B cell (primary cell): ENCODE measurements around the gene TFDP1. TPM values are rescaled to one million over a fixed set of nuclear protein-coding genes. Genes with fewer than 3 reads are reported as not detected.

Experiments used
- ATAC-seq: fragments of 200-7000 bp; cut with Tn5 transposase; one replicate; pipeline ENCODE4 v1.10.0; 2021; ENCODE audit warnings: low read depth, mild to moderate bottlenecking, moderate number of reproducible peaks, moderate library complexity
- CTCF ChIA-PET: fragments of 350-600 bp; sonication (Branson Sonifier 250); formaldehyde crosslinking; loops from one replicate; lab custom pipeline; 2021; ENCODE audit warnings: antibody characterized with exemption, inconsistent platforms; lab: Charles Lee
- POLR2A ChIA-PET: fragments of 350-600 bp; sonication (Branson Sonifier 250); formaldehyde crosslinking; loops from one replicate; lab custom pipeline; 2021; ENCODE audit warnings: antibody characterized with exemption; lab: Charles Lee
- DNase-seq: peaks from one replicate; pipeline ENCODE4 v3.0.0; 2013
- H2AFZ ChIP-seq: 2 replicates; pipeline ENCODE4 v1.6.1; 2012; ENCODE audit warnings: mild to moderate bottlenecking, low read depth, low read length; ENCODE audit not compliant: insufficient read depth, poor library complexity, severe bottlenecking
- H3K27ac ChIP-seq, 2 donors: 1 replicate in 1 of 2; 2 replicates in 1 of 2; pipeline ENCODE4 v1.5.1; 2012 to 2013; ENCODE audit warnings: low read length in 2 of 2, mild to moderate bottlenecking in 2 of 2, moderate library complexity in 1 of 2
- H3K27me3 ChIP-seq, 4 experiments: fragments of 200-600 bp in 1 of 4; sonication (generic) in 1 of 4; replicated peaks in 1 of 4; 1 replicate in 2 of 4; 2 replicates in 2 of 4; pipeline versions ENCODE4 v1.6.1 to v1.7.0; 2013 to 2016; ENCODE audit warnings: low read length in 3 of 4, mild to moderate bottlenecking in 2 of 4, mixed read lengths in 1 of 4, moderate library complexity in 1 of 4; ENCODE audit not compliant: insufficient read depth in 4 of 4, control insufficient read depth in 3 of 4; ENCODE audit errors: control extremely low read depth in 1 of 4
- H3K36me3 ChIP-seq, 2 experiments: replicated peaks in 1 of 2; 1 replicate in 1 of 2; 2 replicates in 1 of 2; pipeline versions ENCODE4 v1.6.1 to v1.7.1; 2013; ENCODE audit warnings: low read length in 1 of 2; ENCODE audit not compliant: insufficient read depth in 2 of 2, control insufficient read depth in 1 of 2; ENCODE audit errors: control extremely low read depth in 1 of 2, extremely low read depth in 1 of 2
- H3K4me1 ChIP-seq, 2 donors: fragments of 200-600 bp in 1 of 2; sonication (generic) in 1 of 2; 1 replicate in 1 of 2; 2 replicates in 1 of 2; pipeline versions ENCODE4 v1.5.1 to v1.6.1; 2013 to 2017; ENCODE audit warnings: low read length in 2 of 2; ENCODE audit not compliant: control insufficient read depth in 2 of 2, insufficient read depth in 2 of 2
- H3K4me2 ChIP-seq: replicated peaks from 2 replicates; pipeline ENCODE3; 2012; ENCODE audit warnings: mild to moderate bottlenecking, low read depth, low read length; ENCODE audit not compliant: poor library complexity, severe bottlenecking
- H3K4me3 ChIP-seq, 5 experiments: fragments of 200-600 bp in 1 of 5; sonication (generic) in 1 of 5; 1 replicate in 3 of 5; 2 replicates in 2 of 5; pipeline versions ENCODE4 v1.5.1 to v1.7.0; 2011 to 2016; ENCODE audit warnings: low read length in 4 of 5, mild to moderate bottlenecking in 4 of 5, low read depth in 2 of 5, control low read depth in 1 of 5, moderate library complexity in 1 of 5; ENCODE audit not compliant: insufficient read depth in 1 of 5; ENCODE audit errors: control extremely low read depth in 1 of 5, extremely low read depth in 1 of 5
- H3K79me2 ChIP-seq: fragments of 200-600 bp; sonication (generic); one replicate; pipeline ENCODE4 v1.6.0; 2016; ENCODE audit warnings: low read length; ENCODE audit not compliant: control insufficient read depth, insufficient read depth
- H3K9ac ChIP-seq: fragments of 200-600 bp; sonication (generic); 2 replicates; pipeline ENCODE4 v1.6.1; 2017; ENCODE audit warnings: mild to moderate bottlenecking, low read length, moderate library complexity
- H3K9me3 ChIP-seq, 3 donors: one replicate each; pipeline versions ENCODE4 v1.6.1 to v1.7.1; 2013; ENCODE audit warnings: low read length in 2 of 3; ENCODE audit not compliant: control insufficient read depth in 2 of 3, insufficient read depth in 1 of 3; ENCODE audit errors: control extremely low read depth in 1 of 3
- H4K20me1 ChIP-seq: 2 replicates; pipeline ENCODE4 v1.6.0; 2012; ENCODE audit warnings: mild to moderate bottlenecking, low read length; ENCODE audit not compliant: insufficient read depth, control insufficient read depth, poor library complexity, severe bottlenecking
- H3K27ac Mint-ChIP-seq: one replicate; pipeline ENCODE4 v1.8.0; 2021; ENCODE audit warnings: mixed read lengths
- H3K27me3 Mint-ChIP-seq: one replicate; pipeline ENCODE4 v1.8.0; 2021; ENCODE audit warnings: mixed read lengths
- H3K4me1 Mint-ChIP-seq: one replicate; pipeline ENCODE4 v1.8.0; 2021; ENCODE audit warnings: mixed read lengths
- H3K4me3 Mint-ChIP-seq: one replicate; pipeline ENCODE4 v1.8.0; 2021; ENCODE audit warnings: mixed read lengths
- H3K9me3 Mint-ChIP-seq: one replicate; pipeline ENCODE4 v1.8.0; 2022; ENCODE audit warnings: mixed read lengths; ENCODE audit not compliant: insufficient read depth
- EZH2 ChIP-seq: IDR thresholded peaks from 2 replicates; pipeline ENCODE4 v1.6.1; 2012; ENCODE audit warnings: borderline replicate concordance, low read depth, mild to moderate bottlenecking, moderate library complexity, low read length; ENCODE audit not compliant: insufficient read depth, poor library complexity, severe bottlenecking
- WGBS: methylation state at CpG from one replicate; pipeline ENCODE4 v1.1.5; 2013; ENCODE audit warnings: missing lambda C conversion rate; ENCODE audit not compliant: insufficient coverage; 5-methylcytosine and 5-hydroxymethylcytosine counted together
- intact Hi-C: fragments of 100-400 bp; cut with micrococcal nuclease; formaldehyde crosslinking; loops from one replicate; pipeline ENCODE4 v1.10.0; 2022
- polyA plus RNA-seq: library from polyadenylated mRNA; depleted of rRNA; stranded (reverse); fragments of >200 nt; gene quantifications from 2 replicates; pipeline ENCODE4 v1.2.3, GENCODE V29; 2012
- total RNA-seq, 2 donors: library from RNA; stranded (reverse); fragments of 120-200 nt in 1 of 2; gene quantifications; 1 replicate in 1 of 2; 2 replicates in 1 of 2; pipeline versions ENCODE4 v1.2.3 to v1.2.4, GENCODE V29; 2013 to 2022
- TF ChIP-seq, protein P1 (sequence below): fragments of 200-600 bp; IDR thresholded peaks from one replicate; pipeline ENCODE4 v1.8.0; 2022; ENCODE audit warnings: antibody characterized with exemption, mild to moderate bottlenecking

TFDP1 gene
- total and polyA plus RNA-seq, 2 donors (not counting 1 experiment from before 2014, with no cell fraction given): 19.1 to 31.1 TPM

DNA sequence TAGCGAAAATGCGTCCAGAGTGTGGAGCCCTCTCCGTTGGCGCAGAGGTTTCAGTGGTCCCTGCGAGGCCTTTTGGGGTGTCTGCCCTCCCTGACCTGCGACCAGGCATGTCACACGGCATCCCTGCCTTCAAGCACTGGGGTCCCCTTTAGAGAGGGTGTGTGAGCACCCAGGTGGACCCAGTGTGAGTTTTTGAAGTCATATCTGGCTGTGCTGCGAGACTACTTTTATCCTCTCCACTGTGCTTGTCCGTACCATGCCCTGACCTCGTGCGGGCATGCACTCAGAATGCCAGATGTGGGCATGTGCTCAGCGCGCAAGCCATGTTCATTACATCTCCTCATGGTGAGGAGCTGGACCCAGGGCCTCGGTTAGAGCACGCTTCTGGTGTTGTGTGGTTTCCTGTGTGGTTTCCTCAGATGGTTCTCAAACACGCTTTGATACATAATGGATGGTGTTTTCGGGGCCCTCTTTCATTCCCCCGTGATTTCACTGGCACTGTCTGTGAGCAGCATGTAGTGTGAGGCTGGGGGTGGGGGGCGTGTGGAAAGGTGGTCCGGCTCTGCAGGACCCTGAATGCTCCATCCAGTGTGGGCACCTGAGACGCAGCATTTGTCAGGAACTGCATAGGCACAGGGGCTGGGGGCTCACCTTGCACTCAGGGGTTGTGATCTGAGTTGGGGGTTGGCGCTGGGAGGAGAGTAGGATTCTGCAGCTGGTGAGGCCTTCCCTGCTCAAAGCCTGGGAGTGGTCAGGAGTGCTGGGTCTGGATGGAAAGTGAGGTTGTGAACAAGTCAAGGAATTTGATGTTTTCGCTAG lies 2.3 kb downstream of the TFDP1 start:
- Histone ChIP-seq H3K9ac (no peak overlapping the region), H3K4me3 (no peak overlapping the region), H2AFZ (no peak overlapping the region), H3K36me3 (peaks cover 0 to 13% of the 10 kb centered on the region in 2 experiments), H3K79me2 (peaks cover 55% of the 10 kb centered on the region), H3K27me3 (no peaks in the 10 kb centered on the region), H3K27ac (no peak overlapping the region), H4K20me1 (peaks cover 15% of the 10 kb centered on the region), H3K4me2 (no peak overlapping the region), H3K9me3 (peaks cover 0 to 4% (median 0%) of the 10 kb centered on the region in 3 donors), H3K4me1 (peaks cover 9 to 19% of the 10 kb centered on the region in 2 donors)
- TF ChIP-seq EZH2: no peak
- TF ChIP-seq, protein P1, sequence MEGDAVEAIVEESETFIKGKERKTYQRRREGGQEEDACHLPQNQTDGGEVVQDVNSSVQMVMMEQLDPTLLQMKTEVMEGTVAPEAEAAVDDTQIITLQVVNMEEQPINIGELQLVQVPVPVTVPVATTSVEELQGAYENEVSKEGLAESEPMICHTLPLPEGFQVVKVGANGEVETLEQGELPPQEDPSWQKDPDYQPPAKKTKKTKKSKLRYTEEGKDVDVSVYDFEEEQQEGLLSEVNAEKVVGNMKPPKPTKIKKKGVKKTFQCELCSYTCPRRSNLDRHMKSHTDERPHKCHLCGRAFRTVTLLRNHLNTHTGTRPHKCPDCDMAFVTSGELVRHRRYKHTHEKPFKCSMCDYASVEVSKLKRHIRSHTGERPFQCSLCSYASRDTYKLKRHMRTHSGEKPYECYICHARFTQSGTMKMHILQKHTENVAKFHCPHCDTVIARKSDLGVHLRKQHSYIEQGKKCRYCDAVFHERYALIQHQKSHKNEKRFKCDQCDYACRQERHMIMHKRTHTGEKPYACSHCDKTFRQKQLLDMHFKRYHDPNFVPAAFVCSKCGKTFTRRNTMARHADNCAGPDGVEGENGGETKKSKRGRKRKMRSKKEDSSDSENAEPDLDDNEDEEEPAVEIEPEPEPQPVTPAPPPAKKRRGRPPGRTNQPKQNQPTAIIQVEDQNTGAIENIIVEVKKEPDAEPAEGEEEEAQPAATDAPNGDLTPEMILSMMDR: no peak
- DNase-seq: no peak
- H3K4me3 Mint-ChIP-seq: peak overlapping the region; percentile 53
- CTCF ChIA-PET: no interaction called here
- no peaks in the 10 kb centered on the region for H3K27me3 Mint-ChIP-seq
- no peak overlapping the region for H3K27ac Mint-ChIP-seq
- peaks cover 26% of the 10 kb centered on the region for H3K4me1 Mint-ChIP-seq
- POLR2A ChIA-PET: no interaction called here
- H3K9me3 Mint-ChIP-seq: no peaks in the 10 kb centered on the region
- no peak for ATAC-seq
- intact Hi-C loops: no loop called here
- 64% methylated on average over 21 of the region's 23 CpGs for WGBS

DNA sequence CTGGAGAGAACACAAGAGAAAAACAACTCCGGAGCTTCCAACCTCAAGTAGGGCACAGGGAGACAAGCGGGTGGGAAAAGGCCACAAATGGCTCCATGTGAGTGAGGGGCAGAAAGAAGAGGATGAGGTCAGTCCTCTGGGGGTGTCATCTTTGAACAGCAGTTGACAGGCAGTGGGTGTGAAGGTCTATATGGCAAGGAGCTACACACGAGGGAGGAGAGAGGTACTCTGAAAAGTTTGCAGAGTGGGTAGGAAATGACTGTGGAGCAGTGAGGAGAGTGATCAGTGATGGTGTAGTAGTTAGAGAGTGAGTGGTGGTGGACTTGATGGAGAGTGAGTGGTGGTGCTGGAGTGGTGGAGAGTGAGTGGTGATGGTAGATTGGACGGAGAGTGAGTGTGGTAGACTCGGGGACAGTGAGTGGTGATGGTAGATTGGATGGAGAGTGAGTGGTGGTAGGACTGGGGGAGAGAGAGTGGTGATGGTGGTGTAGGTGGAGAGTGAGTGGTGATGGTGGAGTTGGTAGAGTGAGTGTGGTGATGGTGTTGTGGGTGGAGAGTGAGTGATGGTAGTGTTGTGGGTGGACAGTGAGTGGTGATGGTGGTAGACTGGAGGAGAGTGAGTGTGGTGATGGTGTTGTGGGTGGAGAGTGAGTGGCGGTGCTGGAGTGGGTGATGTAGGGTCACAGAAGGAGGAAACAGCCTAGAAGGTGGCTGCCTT lies 4.0 kb downstream of the TFDP1 start:
- Histone ChIP-seq H4K20me1 (peaks cover 27% of the 10 kb centered on the region), H3K36me3 (peaks cover 0 to 14% of the 10 kb centered on the region in 2 experiments), H3K9me3 (no peaks in the 10 kb centered on the region), H3K9ac (no peak overlapping the region), H3K27me3 (no peaks in the 10 kb centered on the region), H3K4me1 (peaks cover 9 to 19% of the 10 kb centered on the region in 2 donors), H3K4me3 (no peak overlapping the region), H3K79me2 (peaks cover 70% of the 10 kb centered on the region), H3K4me2 (no peak overlapping the region), H2AFZ (no peak overlapping the region), H3K27ac (no peak overlapping the region)
- no peak for ATAC-seq
- Mint-ChIP-seq H3K27me3 (no peaks in the 10 kb centered on the region), H3K27ac (no peak overlapping the region), H3K4me3 (no peak overlapping the region), H3K9me3 (no peaks in the 10 kb centered on the region), H3K4me1 (peaks cover 26% of the 10 kb centered on the region)
- 95% methylated on average over 6 of the region's 6 CpGs for WGBS
- no peak for DNase-seq
- ChIA-PET POLR2A (no interaction called here), CTCF (no interaction called here)
- TF ChIP-seq EZH2: no peak
- TF ChIP-seq, protein P1: no peak
- intact Hi-C loops: no loop called here
